B cell (primary cell): ENCODE data around the gene SH3RF1. TPM values are rescaled to one million over a fixed set of nuclear protein-coding genes. Genes with fewer than 3 reads are reported as not detected.
A peak's percentile ranks its signal among the peaks of the same experiment; 100 is the strongest.

Source experiments
- ATAC-seq: fragments of 200-7000 bp; cut with Tn5 transposase; one replicate; pipeline ENCODE4 v1.10.0; 2021; ENCODE audit warnings: low read depth, mild to moderate bottlenecking, moderate number of reproducible peaks, moderate library complexity
- CTCF ChIA-PET: fragments of 350-600 bp; sonication (Branson Sonifier 250); formaldehyde crosslinking; loops from one replicate; lab custom pipeline; 2021; ENCODE audit warnings: antibody characterized with exemption, inconsistent platforms; lab: Charles Lee
- POLR2A ChIA-PET: fragments of 350-600 bp; sonication (Branson Sonifier 250); formaldehyde crosslinking; loops from one replicate; lab custom pipeline; 2021; ENCODE audit warnings: antibody characterized with exemption; lab: Charles Lee
- DNase-seq: peaks from one replicate; pipeline ENCODE4 v3.0.0; 2013
- H2AFZ ChIP-seq: 2 replicates; pipeline ENCODE4 v1.6.1; 2012; ENCODE audit warnings: mild to moderate bottlenecking, low read depth, low read length; ENCODE audit not compliant: insufficient read depth, poor library complexity, severe bottlenecking
- H3K27ac ChIP-seq, 2 donors: 1 replicate in 1 of 2; 2 replicates in 1 of 2; pipeline ENCODE4 v1.5.1; 2012 to 2013; ENCODE audit warnings: low read length in 2 of 2, mild to moderate bottlenecking in 2 of 2, moderate library complexity in 1 of 2
- H3K27me3 ChIP-seq, 4 experiments: fragments of 200-600 bp in 1 of 4; sonication (generic) in 1 of 4; replicated peaks in 1 of 4; 1 replicate in 2 of 4; 2 replicates in 2 of 4; pipeline versions ENCODE4 v1.6.1 to v1.7.0; 2013 to 2016; ENCODE audit warnings: low read length in 3 of 4, mild to moderate bottlenecking in 2 of 4, mixed read lengths in 1 of 4, moderate library complexity in 1 of 4; ENCODE audit not compliant: insufficient read depth in 4 of 4, control insufficient read depth in 3 of 4; ENCODE audit errors: control extremely low read depth in 1 of 4
- H3K36me3 ChIP-seq, 2 experiments: replicated peaks in 1 of 2; 1 replicate in 1 of 2; 2 replicates in 1 of 2; pipeline versions ENCODE4 v1.6.1 to v1.7.1; 2013; ENCODE audit warnings: low read length in 1 of 2; ENCODE audit not compliant: insufficient read depth in 2 of 2, control insufficient read depth in 1 of 2; ENCODE audit errors: control extremely low read depth in 1 of 2, extremely low read depth in 1 of 2
- H3K4me1 ChIP-seq, 2 donors: fragments of 200-600 bp in 1 of 2; sonication (generic) in 1 of 2; 1 replicate in 1 of 2; 2 replicates in 1 of 2; pipeline versions ENCODE4 v1.5.1 to v1.6.1; 2013 to 2017; ENCODE audit warnings: low read length in 2 of 2; ENCODE audit not compliant: control insufficient read depth in 2 of 2, insufficient read depth in 2 of 2
- H3K4me2 ChIP-seq: replicated peaks from 2 replicates; pipeline ENCODE3; 2012; ENCODE audit warnings: mild to moderate bottlenecking, low read depth, low read length; ENCODE audit not compliant: poor library complexity, severe bottlenecking
- H3K4me3 ChIP-seq, 5 experiments: fragments of 200-600 bp in 1 of 5; sonication (generic) in 1 of 5; 1 replicate in 3 of 5; 2 replicates in 2 of 5; pipeline versions ENCODE4 v1.5.1 to v1.7.0; 2011 to 2016; ENCODE audit warnings: low read length in 4 of 5, mild to moderate bottlenecking in 4 of 5, low read depth in 2 of 5, control low read depth in 1 of 5, moderate library complexity in 1 of 5; ENCODE audit not compliant: insufficient read depth in 1 of 5; ENCODE audit errors: control extremely low read depth in 1 of 5, extremely low read depth in 1 of 5
- H3K79me2 ChIP-seq: fragments of 200-600 bp; sonication (generic); one replicate; pipeline ENCODE4 v1.6.0; 2016; ENCODE audit warnings: low read length; ENCODE audit not compliant: control insufficient read depth, insufficient read depth
- H3K9ac ChIP-seq: fragments of 200-600 bp; sonication (generic); 2 replicates; pipeline ENCODE4 v1.6.1; 2017; ENCODE audit warnings: mild to moderate bottlenecking, low read length, moderate library complexity
- H3K9me3 ChIP-seq, 3 donors: one replicate each; pipeline versions ENCODE4 v1.6.1 to v1.7.1; 2013; ENCODE audit warnings: low read length in 2 of 3; ENCODE audit not compliant: control insufficient read depth in 2 of 3, insufficient read depth in 1 of 3; ENCODE audit errors: control extremely low read depth in 1 of 3
- H4K20me1 ChIP-seq: 2 replicates; pipeline ENCODE4 v1.6.0; 2012; ENCODE audit warnings: mild to moderate bottlenecking, low read length; ENCODE audit not compliant: insufficient read depth, control insufficient read depth, poor library complexity, severe bottlenecking
- H3K27ac Mint-ChIP-seq: one replicate; pipeline ENCODE4 v1.8.0; 2021; ENCODE audit warnings: mixed read lengths
- H3K27me3 Mint-ChIP-seq: one replicate; pipeline ENCODE4 v1.8.0; 2021; ENCODE audit warnings: mixed read lengths
- H3K4me1 Mint-ChIP-seq: one replicate; pipeline ENCODE4 v1.8.0; 2021; ENCODE audit warnings: mixed read lengths
- H3K4me3 Mint-ChIP-seq: one replicate; pipeline ENCODE4 v1.8.0; 2021; ENCODE audit warnings: mixed read lengths
- H3K9me3 Mint-ChIP-seq: one replicate; pipeline ENCODE4 v1.8.0; 2022; ENCODE audit warnings: mixed read lengths; ENCODE audit not compliant: insufficient read depth
- CTCF ChIP-seq: fragments of 200-600 bp; IDR thresholded peaks from one replicate; pipeline ENCODE4 v1.8.0; 2022; ENCODE audit warnings: antibody characterized with exemption, mild to moderate bottlenecking
- EZH2 ChIP-seq: IDR thresholded peaks from 2 replicates; pipeline ENCODE4 v1.6.1; 2012; ENCODE audit warnings: borderline replicate concordance, low read depth, mild to moderate bottlenecking, moderate library complexity, low read length; ENCODE audit not compliant: insufficient read depth, poor library complexity, severe bottlenecking
- WGBS: methylation state at CpG from one replicate; pipeline ENCODE4 v1.1.5; 2013; ENCODE audit warnings: missing lambda C conversion rate; ENCODE audit not compliant: insufficient coverage; 5-methylcytosine and 5-hydroxymethylcytosine counted together
- intact Hi-C: fragments of 100-400 bp; cut with micrococcal nuclease; formaldehyde crosslinking; loops from one replicate; pipeline ENCODE4 v1.10.0; 2022
- polyA plus RNA-seq: library from polyadenylated mRNA; depleted of rRNA; stranded (reverse); fragments of >200 nt; gene quantifications from 2 replicates; pipeline ENCODE4 v1.2.3, GENCODE V29; 2012
- total RNA-seq, 2 donors: library from RNA; stranded (reverse); fragments of 120-200 nt in 1 of 2; gene quantifications; 1 replicate in 1 of 2; 2 replicates in 1 of 2; pipeline versions ENCODE4 v1.2.3 to v1.2.4, GENCODE V29; 2013 to 2022

Gene SH3RF1
- total and polyA plus RNA-seq, 2 donors (not counting 1 experiment from before 2014, with no cell fraction given) = 2.0 to 5.4 TPM

- Mint-ChIP-seq H3K27me3 (no peaks in the 10 kb centered on the region), H3K4me3 (peak overlapping the region; percentile 76), H3K27ac (peak overlapping the region; percentile 38), H3K9me3 (no peaks in the 10 kb centered on the region), H3K4me1 (peaks cover 25% of the 10 kb centered on the region)
- intact Hi-C loops = no loop called here
- ATAC-seq (peak; percentile 54), DNase-seq (peak; percentile 43)
- Histone ChIP-seq H3K79me2 (no peaks in the 10 kb centered on the region), H3K9me3 (no peaks in the 10 kb centered on the region), H3K4me1 (peaks cover 12 to 21% of the 10 kb centered on the region in 2 donors), H4K20me1 (no peaks in the 10 kb centered on the region), H3K27ac (peak overlapping the region in 1 of 2 donors; percentile 62), H3K9ac (peak overlapping the region; percentile 68), H3K4me3 (peak overlapping the region; percentile 40 to 68 (median 55)), H3K4me2 (peak overlapping the region; percentile 83), H2AFZ (peak overlapping the region; percentile 96), H3K27me3 (no peaks in the 10 kb centered on the region), H3K36me3 (no peaks in the 10 kb centered on the region)
- CTCF ChIA-PET = no interaction called here
- WGBS = under 1% methylated on average over 14 of the region's 19 CpGs
- POLR2A ChIA-PET = no interaction called here
- TF ChIP-seq EZH2 (no peak), CTCF (no peak)
These were observed 190.6 kb downstream of the SH3RF1 start for GRCh38 chr4:169079942-169080827.

GRCh38 chr4:169074117-169074516 lies 196.6 kb downstream of the SH3RF1 start:
- Mint-ChIP-seq H3K4me1 (no peaks in the 10 kb centered on the region), H3K27me3 (no peaks in the 10 kb centered on the region), H3K4me3 (no peak overlapping the region), H3K27ac (no peak overlapping the region), H3K9me3 (no peaks in the 10 kb centered on the region)
- TF ChIP-seq EZH2 (no peak), CTCF (no peak)
- Histone ChIP-seq H3K36me3 (no peaks in the 10 kb centered on the region), H3K79me2 (no peaks in the 10 kb centered on the region), H3K9me3 (no peaks in the 10 kb centered on the region), H3K4me2 (no peak overlapping the region), H3K4me3 (no peak overlapping the region), H3K27ac (no peak overlapping the region), H3K27me3 (no peaks in the 10 kb centered on the region), H4K20me1 (no peaks in the 10 kb centered on the region), H3K9ac (no peak overlapping the region), H2AFZ (no peak overlapping the region), H3K4me1 (no peaks in the 10 kb centered on the region)
- ChIA-PET POLR2A (no interaction called here), CTCF (interaction anchor here (0.6 kb wide), 1 partner anchor 64 kb away, joined by 4 read pairs; the partner anchor contains the start of gene CBR4)
- DNase-seq = no peak
- WGBS = 91% methylated on average over 4 of the region's 7 CpGs
- intact Hi-C loops = no loop called here
- ATAC-seq = no peak
